ENCODE results near the gene AKR1E2. TPM values are rescaled to one million over a fixed set of nuclear protein-coding genes. Genes with fewer than 3 reads are reported as not detected.
"Not testable (repeated sequence)": the region's sequence is repeated elsewhere in the genome, so short reads cannot be mapped to it uniquely, and the experiment has no call there.

The AKR1E2 gene
- polyA plus RNA-seq, 1 donor: 1.8 TPM

DNA sequence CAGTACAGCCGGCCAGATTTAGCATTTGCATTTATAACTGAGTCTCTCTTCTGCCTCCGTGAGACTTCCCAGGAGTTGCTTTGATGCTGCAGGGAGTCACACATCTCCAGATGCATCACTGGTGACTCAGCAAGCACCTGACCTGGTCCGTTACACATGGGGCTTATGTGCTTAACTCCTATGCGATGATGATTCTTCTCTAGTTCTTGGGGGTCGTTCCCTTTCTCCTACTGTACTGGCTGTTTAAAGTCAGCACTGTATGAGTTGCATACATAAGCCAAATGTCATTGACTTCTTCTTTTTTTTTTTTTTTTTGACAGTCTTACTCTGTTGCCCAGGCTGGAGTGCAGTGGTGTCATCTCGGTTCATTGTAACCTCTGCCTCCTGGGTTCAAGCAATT is 13.0 kb upstream of the AKR1E2 start:
- DNase-seq: no peak
- Histone ChIP-seq H3K36me3 (ENCODE audit: control insufficient read depth, insufficient read depth, low read length) (no peaks in the 10 kb centered on the region), H3K4me3 (ENCODE audit: low read length) (no peak overlapping the region), H3K27ac (ENCODE audit: low read length) (no peak overlapping the region), H3K4me1 (ENCODE audit: control insufficient read depth, insufficient read depth, low read length) (no peaks in the 10 kb centered on the region), H3K9me3 (ENCODE audit: control insufficient read depth, low read depth, low read length) (no peaks in the 10 kb centered on the region), H3K27me3 (ENCODE audit: control insufficient read depth, insufficient read depth, low read length) (no peaks in the 10 kb centered on the region)
- WGBS (ENCODE audit: insufficient coverage, low lambda C conversion rate): 80% methylated on average over 1 of the region's 6 CpGs

GRCh38 chr10:4813496-4813895 is 12.5 kb upstream of the AKR1E2 start:
- H3K4me1 ChIP-seq (ENCODE audit: control insufficient read depth, insufficient read depth, low read length): no peaks in the 10 kb centered on the region
- H3K36me3 ChIP-seq (ENCODE audit: control insufficient read depth, insufficient read depth, low read length): no peaks in the 10 kb centered on the region
- WGBS (ENCODE audit: insufficient coverage, low lambda C conversion rate): 78% methylated on average over 2 of the region's 5 CpGs
- no peaks in the 10 kb centered on the region for H3K27me3 ChIP-seq (ENCODE audit: control insufficient read depth, insufficient read depth, low read length)
- no peaks in the 10 kb centered on the region for H3K9me3 ChIP-seq (ENCODE audit: control insufficient read depth, low read depth, low read length)
- H3K4me3 ChIP-seq (ENCODE audit: low read length): no peak overlapping the region
- H3K27ac ChIP-seq (ENCODE audit: low read length): no peak overlapping the region
- no peak for DNase-seq

- WGBS (ENCODE audit: insufficient coverage, low lambda C conversion rate): no CpG with 5 or more reads among the region's 11 CpGs
- not testable (repeated sequence) for DNase-seq; H3K36me3 ChIP-seq (ENCODE audit: control insufficient read depth, insufficient read depth, low read length); H3K4me1 ChIP-seq (ENCODE audit: control insufficient read depth, insufficient read depth, low read length); H3K27ac ChIP-seq (ENCODE audit: low read length); H3K9me3 ChIP-seq (ENCODE audit: control insufficient read depth, low read depth, low read length); H3K27me3 ChIP-seq (ENCODE audit: control insufficient read depth, insufficient read depth, low read length); H3K4me3 ChIP-seq (ENCODE audit: low read length)
Observed at GRCh38 chr10:4815646-4816180, 10.3 kb upstream of the AKR1E2 start.

DNA sequence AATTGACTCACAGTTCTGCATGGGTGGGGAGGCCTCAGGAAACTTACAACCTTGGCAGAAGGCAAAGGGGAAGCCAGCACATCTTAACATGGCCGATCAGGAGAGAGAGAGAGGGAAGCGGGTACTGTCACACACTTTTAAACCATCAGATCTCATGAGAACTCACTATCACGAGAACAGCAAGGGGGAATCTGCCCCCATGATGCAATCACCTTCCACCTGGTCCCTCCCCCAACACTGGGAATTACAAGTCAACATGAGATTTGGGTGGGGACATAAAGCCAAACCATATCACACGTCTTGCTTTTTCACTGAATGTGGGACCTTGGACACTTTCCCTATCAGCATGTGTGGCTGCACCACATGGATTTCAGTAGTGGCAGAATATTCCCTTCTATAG is 9.0 kb upstream of the AKR1E2 start:
- H3K4me1 ChIP-seq (ENCODE audit: control insufficient read depth, insufficient read depth, low read length): no peaks in the 10 kb centered on the region
- DNase-seq: no peak
- H3K9me3 ChIP-seq (ENCODE audit: control insufficient read depth, low read depth, low read length): no peaks in the 10 kb centered on the region
- no peaks in the 10 kb centered on the region for H3K27me3 ChIP-seq (ENCODE audit: control insufficient read depth, insufficient read depth, low read length)
- H3K27ac ChIP-seq (ENCODE audit: low read length): no peak overlapping the region
- WGBS (ENCODE audit: insufficient coverage, low lambda C conversion rate): no CpG with 5 or more reads among the region's 4 CpGs
- no peak overlapping the region for H3K4me3 ChIP-seq (ENCODE audit: low read length)
- no peaks in the 10 kb centered on the region for H3K36me3 ChIP-seq (ENCODE audit: control insufficient read depth, insufficient read depth, low read length)

DNA sequence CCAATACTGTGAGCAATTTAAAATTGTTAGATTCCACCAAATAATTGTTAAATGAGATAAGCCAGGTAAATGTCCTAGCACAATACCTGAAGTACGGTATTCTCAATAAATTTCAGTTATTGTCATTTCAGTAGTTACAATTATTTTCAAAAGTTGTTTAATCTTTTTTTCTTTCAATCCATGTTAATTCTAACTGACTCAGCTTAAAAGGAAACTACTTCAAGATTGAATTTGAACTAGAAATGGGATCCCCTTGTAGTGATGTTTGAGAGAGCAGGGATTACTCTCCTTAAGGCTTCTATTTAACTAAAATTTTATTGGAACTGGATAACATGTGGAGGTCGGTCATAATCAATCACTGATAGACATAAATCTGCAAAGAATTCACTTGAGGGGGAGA is 6.9 kb upstream of the AKR1E2 start:
- no CpG with 5 or more reads among the region's 2 CpGs for WGBS (ENCODE audit: insufficient coverage, low lambda C conversion rate)
- no peak for DNase-seq
- Histone ChIP-seq H3K4me1 (ENCODE audit: control insufficient read depth, insufficient read depth, low read length) (no peaks in the 10 kb centered on the region), H3K4me3 (ENCODE audit: low read length) (no peak overlapping the region), H3K9me3 (ENCODE audit: control insufficient read depth, low read depth, low read length) (no peaks in the 10 kb centered on the region), H3K27ac (ENCODE audit: low read length) (no peak overlapping the region), H3K36me3 (ENCODE audit: control insufficient read depth, insufficient read depth, low read length) (no peaks in the 10 kb centered on the region), H3K27me3 (ENCODE audit: control insufficient read depth, insufficient read depth, low read length) (no peaks in the 10 kb centered on the region)

- no peak overlapping the region for H3K27ac ChIP-seq (ENCODE audit: low read length)
- WGBS (ENCODE audit: insufficient coverage, low lambda C conversion rate): 70% methylated on average over 2 of the region's 7 CpGs
- DNase-seq: peak in 1 of 2 donors; percentile 7
- no peak overlapping the region for H3K4me3 ChIP-seq (ENCODE audit: low read length)
- H3K9me3 ChIP-seq (ENCODE audit: control insufficient read depth, low read depth, low read length): no peaks in the 10 kb centered on the region
- no peaks in the 10 kb centered on the region for H3K27me3 ChIP-seq (ENCODE audit: control insufficient read depth, insufficient read depth, low read length)
- H3K4me1 ChIP-seq (ENCODE audit: control insufficient read depth, insufficient read depth, low read length): no peaks in the 10 kb centered on the region
- H3K36me3 ChIP-seq (ENCODE audit: control insufficient read depth, insufficient read depth, low read length): no peaks in the 10 kb centered on the region
Observed at GRCh38 chr10:4819707-4820106, 6.3 kb upstream of the AKR1E2 start.

DNA sequence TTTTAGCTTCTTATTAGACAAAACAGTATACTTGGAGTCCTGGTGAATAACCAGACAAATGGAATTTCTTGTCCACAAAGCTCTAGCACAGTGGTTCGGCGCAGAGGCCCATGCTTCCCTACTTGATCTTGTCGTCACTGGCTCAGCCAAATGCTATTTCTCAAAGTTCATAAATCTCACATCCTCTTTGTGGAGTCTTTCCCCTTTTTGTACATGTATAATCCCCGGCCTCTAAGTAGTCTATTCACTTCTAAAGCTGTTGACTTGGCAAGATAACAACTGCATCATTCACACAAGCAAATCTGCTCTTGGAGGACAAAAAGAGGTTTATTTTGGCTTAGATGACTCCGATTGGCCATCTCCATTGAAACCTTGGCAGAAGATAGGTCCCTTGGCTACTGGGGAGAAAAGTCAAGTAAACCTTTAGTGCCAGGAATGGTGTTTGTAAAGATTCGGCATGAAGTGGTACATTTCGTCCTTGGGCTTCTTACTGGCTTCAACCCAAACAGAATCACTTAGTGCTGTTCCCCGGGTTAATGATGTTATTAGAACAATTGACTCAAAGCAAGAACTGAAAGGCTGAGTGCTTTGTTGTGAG is 5.1 kb upstream of the AKR1E2 start:
- Histone ChIP-seq H3K36me3 (ENCODE audit: control insufficient read depth, insufficient read depth, low read length) (no peaks in the 10 kb centered on the region), H3K4me3 (ENCODE audit: low read length) (no peak overlapping the region), H3K27me3 (ENCODE audit: control insufficient read depth, insufficient read depth, low read length) (peaks cover 9% of the 10 kb centered on the region), H3K27ac (ENCODE audit: low read length) (no peak overlapping the region), H3K4me1 (ENCODE audit: control insufficient read depth, insufficient read depth, low read length) (no peaks in the 10 kb centered on the region), H3K9me3 (ENCODE audit: control insufficient read depth, low read depth, low read length) (peaks cover 7% of the 10 kb centered on the region)
- DNase-seq: peak in 1 of 2 donors; percentile 23
- 43% methylated on average over 1 of the region's 8 CpGs for WGBS (ENCODE audit: insufficient coverage, low lambda C conversion rate)

- no peak for DNase-seq
- H3K9me3 ChIP-seq (ENCODE audit: control insufficient read depth, low read depth, low read length): peaks cover 8% of the 10 kb centered on the region
- peaks cover 17% of the 10 kb centered on the region for H3K27me3 ChIP-seq (ENCODE audit: control insufficient read depth, insufficient read depth, low read length)
- H3K27ac ChIP-seq (ENCODE audit: low read length): no peak overlapping the region
- peaks cover 2% of the 10 kb centered on the region for H3K4me1 ChIP-seq (ENCODE audit: control insufficient read depth, insufficient read depth, low read length)
- 63% methylated on average over 1 of the region's 5 CpGs for WGBS (ENCODE audit: insufficient coverage, low lambda C conversion rate)
- H3K4me3 ChIP-seq (ENCODE audit: low read length): no peak overlapping the region
- no peaks in the 10 kb centered on the region for H3K36me3 ChIP-seq (ENCODE audit: control insufficient read depth, insufficient read depth, low read length)
Observed at GRCh38 chr10:4822208-4822607, 3.8 kb upstream of the AKR1E2 start.

- DNase-seq: no peak
- Histone ChIP-seq H3K36me3 (ENCODE audit: control insufficient read depth, insufficient read depth, low read length) (no peaks in the 10 kb centered on the region), H3K4me1 (ENCODE audit: control insufficient read depth, insufficient read depth, low read length) (peaks cover 2% of the 10 kb centered on the region), H3K27me3 (ENCODE audit: control insufficient read depth, insufficient read depth, low read length) (peaks cover 17% of the 10 kb centered on the region), H3K27ac (ENCODE audit: low read length) (no peak overlapping the region), H3K4me3 (ENCODE audit: low read length) (no peak overlapping the region), H3K9me3 (ENCODE audit: control insufficient read depth, low read depth, low read length) (peaks cover 8% of the 10 kb centered on the region)
- WGBS (ENCODE audit: insufficient coverage, low lambda C conversion rate): no CpG with 5 or more reads among the region's 5 CpGs
Observed at GRCh38 chr10:4824791-4825310, 1.2 kb upstream of the AKR1E2 start.

DNA sequence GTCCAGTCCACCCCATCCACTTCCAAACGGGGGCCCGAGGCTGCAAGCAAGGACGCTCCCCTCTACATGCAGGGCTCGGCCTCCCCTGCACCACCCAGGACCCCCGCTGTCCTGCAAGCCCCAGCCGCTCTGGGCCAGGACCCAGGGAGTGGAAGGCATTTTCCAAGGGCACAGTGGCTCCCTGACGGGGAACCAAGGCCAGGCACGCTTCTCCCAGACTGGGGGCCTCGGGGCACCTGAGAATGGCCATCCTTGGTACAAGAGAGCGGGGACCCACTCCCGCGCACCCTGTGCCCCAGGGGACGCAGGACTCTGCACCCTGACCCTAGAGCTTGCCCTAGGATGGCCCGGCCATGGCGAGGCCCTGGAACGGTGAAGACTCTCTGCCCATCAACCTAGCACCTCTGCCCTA is 545 bp upstream of the AKR1E2 start:
- peaks cover 8% of the 10 kb centered on the region for H3K9me3 ChIP-seq (ENCODE audit: control insufficient read depth, low read depth, low read length)
- peaks cover 2% of the 10 kb centered on the region for H3K4me1 ChIP-seq (ENCODE audit: control insufficient read depth, insufficient read depth, low read length)
- H3K27ac ChIP-seq (ENCODE audit: low read length): no peak overlapping the region
- no CpG with 5 or more reads among the region's 16 CpGs for WGBS (ENCODE audit: insufficient coverage, low lambda C conversion rate)
- DNase-seq: no peak
- H3K36me3 ChIP-seq (ENCODE audit: control insufficient read depth, insufficient read depth, low read length): no peaks in the 10 kb centered on the region
- H3K4me3 ChIP-seq (ENCODE audit: low read length): no peak overlapping the region
- peaks cover 17% of the 10 kb centered on the region for H3K27me3 ChIP-seq (ENCODE audit: control insufficient read depth, insufficient read depth, low read length)

GRCh38 chr10:4826792-4827324 is 851 bp downstream of the AKR1E2 start:
- Histone ChIP-seq H3K36me3 (ENCODE audit: control insufficient read depth, insufficient read depth, low read length) (no peaks in the 10 kb centered on the region), H3K27ac (ENCODE audit: low read length) (no peak overlapping the region), H3K4me1 (ENCODE audit: control insufficient read depth, insufficient read depth, low read length) (peaks cover 2% of the 10 kb centered on the region), H3K9me3 (ENCODE audit: control insufficient read depth, low read depth, low read length) (peaks cover 8% of the 10 kb centered on the region), H3K4me3 (ENCODE audit: low read length) (peak overlapping the region; percentile 33), H3K27me3 (ENCODE audit: control insufficient read depth, insufficient read depth, low read length) (peaks cover 17% of the 10 kb centered on the region)
- DNase-seq: no peak
- WGBS (ENCODE audit: insufficient coverage, low lambda C conversion rate): 100% methylated on average over 1 of the region's 13 CpGs
